HepG2 (cell line): ENCODE measurements around the gene RRP12. TPM values are rescaled to one million over a fixed set of nuclear protein-coding genes. Genes with fewer than 3 reads are reported as not detected.

ENCODE experiments used
- AFF4 ChIP-seq: sonication (generic); formaldehyde crosslinking; IDR thresholded peaks from 2 replicates; pipeline ENCODE4 v1.4.0; 2020; ENCODE audit warnings: missing genetic modification reagents
- ARID4A ChIP-seq: sonication (generic); formaldehyde crosslinking; IDR thresholded peaks from 2 replicates; pipeline ENCODE4 v1.5.0; 2020; ENCODE audit warnings: mild to moderate bottlenecking, missing genetic modification reagents, borderline replicate concordance
- BATF2 ChIP-seq: sonication (generic); formaldehyde crosslinking; IDR thresholded peaks from 2 replicates; pipeline ENCODE4 v1.8.0; 2022; ENCODE audit warnings: mild to moderate bottlenecking, missing genetic modification reagents, moderate library complexity
- CERS6 ChIP-seq: sonication (generic); formaldehyde crosslinking; IDR thresholded peaks from 2 replicates; pipeline ENCODE4 v1.5.0; 2020; ENCODE audit warnings: missing genetic modification reagents
- ZNF180 ChIP-seq: sonication (generic); formaldehyde crosslinking; IDR thresholded peaks from 2 replicates; pipeline ENCODE4 v1.4.0; 2020; ENCODE audit warnings: low read depth, missing genetic modification reagents, borderline replicate concordance
- ZNF280D ChIP-seq: sonication (generic); formaldehyde crosslinking; IDR thresholded peaks from 2 replicates; pipeline ENCODE4 v1.5.1; 2020; ENCODE audit warnings: mild to moderate bottlenecking, missing genetic modification reagents
- ZNF589 ChIP-seq: sonication (generic); formaldehyde crosslinking; conservative IDR thresholded peaks from 2 replicates; pipeline ENCODE4 v1.8.0; 2022; ENCODE audit warnings: mild to moderate bottlenecking, moderate library complexity, missing genetic modification reagents
- ZNF737 ChIP-seq: sonication (generic); formaldehyde crosslinking; IDR thresholded peaks from 2 replicates; pipeline ENCODE4 v1.5.0; 2020; ENCODE audit warnings: missing genetic modification reagents, mild to moderate bottlenecking, borderline replicate concordance
- ZNF740 ChIP-seq: sonication (generic); formaldehyde crosslinking; IDR thresholded peaks from 2 replicates; pipeline ENCODE4 v1.4.0; 2020; ENCODE audit warnings: missing genetic modification reagents
- ZNF800 ChIP-seq: sonication (generic); formaldehyde crosslinking; IDR thresholded peaks from 2 replicates; pipeline ENCODE4 v1.4.0; 2020; ENCODE audit warnings: missing genetic modification reagents
- polyA plus RNA-seq, 8 experiments: library from polyadenylated mRNA; depleted of rRNA in 3 of 8; stranded (reverse) in 7 of 8; unstranded in 1 of 8; fragments of >200 nt; fragmentation: Illumina TruSeq in 4 of 8; extraction: Trizol in 4 of 8; gene quantifications; 2 replicates each; pipeline versions ENCODE4 v1.2.1 to v1.2.3, GENCODE V29; 2011 to 2016; ENCODE audit warnings: low read depth in 4 of 8, missing spikeins in 1 of 8, mixed read lengths in 1 of 8; ENCODE audit not compliant: insufficient read depth in 1 of 8
- total RNA-seq, 5 experiments: library from RNA; depleted of rRNA; stranded (reverse); fragments of >200 nt; fragmentation: Illumina TruSeq; extraction: Trizol; gene quantifications; 2 replicates each; pipeline ENCODE4 v1.2.3, GENCODE V29; 2016; ENCODE audit warnings: low read depth in 1 of 5

Gene RRP12
- total and polyA plus RNA-seq, 2 of the 13 experiments (the other 11 are each of a cell fraction or from before 2014, with no cell fraction given): 13.2 to 39.4 TPM

- TF ChIP-seq ZNF280D (CRISPR knock-in tag): no peak
- 0 out of 2 replicates have a peak, but pooled peaks have one; percentile 61 for TF ChIP-seq BATF2
- no peak for TF ChIP-seq ZNF740 (CRISPR knock-in tag)
- TF ChIP-seq ZNF589 (CRISPR knock-in tag): no peak
- no peak for TF ChIP-seq ZNF180
- TF ChIP-seq ZNF800: no peak
- peak; percentile 87; the same call in 1 of the 2 replicates for TF ChIP-seq ARID4A (CRISPR knock-in tag)
- no peak; the same call in 1 of the 2 replicates for TF ChIP-seq AFF4 (CRISPR knock-in tag)
- no peak for TF ChIP-seq CERS6 (CRISPR knock-in tag)
- no peak for TF ChIP-seq ZNF737 (CRISPR knock-in tag)
Observed at GRCh38 chr10:97425964-97426775, 25.0 kb upstream of the RRP12 start, which contains the start of gene PGAM1 (continued).
